ENCODE data around the gene CXXC4. TPM values are rescaled to one million over a fixed set of nuclear protein-coding genes. Genes with fewer than 3 reads are reported as not detected.

The CXXC4 gene
- total RNA-seq, 1 experiment from 2014 or later, result 4.2 TPM

GRCh38 chr4:104465201-104465600 is 29.5 kb downstream of the CXXC4 start:
- Mint-ChIP-seq H3K4me1 (peaks cover 0 to under 1% of the 10 kb centered on the region in 2 experiments; a peak in 2 of 4 replicates), H3K36me3 (ENCODE audit: insufficient read depth in 1 of 3, low read depth in 3 of 3) (no peaks in the 10 kb centered on the region), H3K9me3 (no peaks in the 10 kb centered on the region), H3K27ac (no peak overlapping the region), H3K4me3 (no peak overlapping the region), H3K27me3 (ENCODE audit: low read depth) (no peaks in the 10 kb centered on the region)
- Histone ChIP-seq H2BK20ac (ENCODE audit: low read depth, low read length, poor library complexity, severe bottlenecking) (no peak overlapping the region), H4K91ac (ENCODE audit: insufficient read length, low read depth, low read length) (no peak overlapping the region), H2AFZ (ENCODE audit: low read length) (no peak overlapping the region), H3K14ac (ENCODE audit: insufficient read depth, low read length) (no peak overlapping the region), H3K27ac (ENCODE audit: insufficient read length, low read depth, low read length) (no peak overlapping the region), H2BK12ac (ENCODE audit: insufficient read length, low read depth, low read length) (no peak overlapping the region), H4K8ac (replicated peaks; ENCODE audit: insufficient read length, low read depth, low read length) (no peak overlapping the region), H3K4me2 (ENCODE audit: insufficient read depth, insufficient read length, low read length) (no peak overlapping the region), H2BK5ac (ENCODE audit: insufficient read length, low read length) (no peak overlapping the region), H3K23me2 (ENCODE audit: insufficient read length, low read depth, low read length, poor library complexity, severe bottlenecking) (no peaks in the 10 kb centered on the region), H3K23ac (ENCODE audit: insufficient read length, low read depth, low read length) (no peak overlapping the region), H2BK120ac (ENCODE audit: low read depth, low read length, poor library complexity, severe bottlenecking) (no peak overlapping the region), H3K18ac (ENCODE audit: insufficient read length, low read depth, low read length) (no peak overlapping the region), H3K9me3 (ENCODE audit: control insufficient read depth, low read depth, low read length) (no peaks in the 10 kb centered on the region), H2BK15ac (ENCODE audit: low read depth, low read length) (no peak overlapping the region), H3K79me1 (ENCODE audit: insufficient read depth, low read depth, low read length, poor library complexity, severe bottlenecking) (no peaks in the 10 kb centered on the region), H3K4ac (ENCODE audit: low read depth, low read length) (no peak overlapping the region), H3K27me3 (ENCODE audit: insufficient read depth, low read length) (no peaks in the 10 kb centered on the region), H4K5ac (ENCODE audit: insufficient read length, low read depth, low read length) (no peak overlapping the region), H3K4me1 (ENCODE audit: insufficient read depth, low read length) (no peaks in the 10 kb centered on the region), H3T11ph (ENCODE audit: low read length) (no peak overlapping the region), H3K79me2 (ENCODE audit: insufficient read depth, low read length) (no peaks in the 10 kb centered on the region), H2AK5ac (ENCODE audit: insufficient read length, low read length) (no peak overlapping the region), H3K56ac (ENCODE audit: insufficient read length, low read depth, low read length) (no peak overlapping the region), H4K20me1 (ENCODE audit: control insufficient read depth, insufficient read depth, insufficient read length) (no peaks in the 10 kb centered on the region), H3K9ac (ENCODE audit: extremely low read depth, insufficient read length, low read length) (no peak overlapping the region)
- no CpG with 5 or more reads among the region's 1 CpG for WGBS (ENCODE audit: extremely low coverage, insufficient read length, low lambda C conversion rate)
- TF ChIP-seq CTCF (conservative IDR thresholded peaks at IDR 0.05), result no peak
- DNase-seq, result no peak
